Right ventricle myocardium inferior (tissue), 1 donor: ENCODE data around the gene STK32B. TPM values are rescaled to one million over a fixed set of nuclear protein-coding genes. Genes with fewer than 3 reads are reported as not detected.
"Not testable (repeated sequence)": the region's sequence is repeated elsewhere in the genome, so short reads cannot be mapped to it uniquely, and the experiment has no call there.

ENCODE experiments used
- ATAC-seq: fragments of 200-7000 bp; cut with Tn5 transposase; one replicate; pipeline ENCODE4 v1.9.1; 2020; ENCODE audit warnings: mild to moderate bottlenecking, moderate library complexity
- DNase-seq: peaks from one replicate; pipeline ENCODE4 v3.0.0; 2021; ENCODE audit errors: missing footprints
- intact Hi-C: fragments of 100-400 bp; cut with DNase I; formaldehyde crosslinking; loops from one replicate; pipeline ENCODE4 v1.11.0; 2022
- total RNA-seq: library from RNA; stranded (reverse); fragmentation: NEBNext Ultra II Directional; extraction: Animal tissue kit (Norgen Biotek cat#: 25700); gene quantifications from one replicate; pipeline ENCODE4 v1.2.1, GENCODE V29; 2021
- donor health status: DM: no; HTN: yes; CAD: no; lungs with severe emphysema.

STK32B gene
- total RNA-seq, 1 donor from 2014 or later = 0.89 TPM

- intact Hi-C loops, DNase-seq, ATAC-seq: not testable (repeated sequence)
Measured at GRCh38 chr4:5175836-5176235, 124.6 kb downstream of the STK32B start.

- intact Hi-C loops = no loop called here
- DNase-seq (no peak), ATAC-seq (no peak)
Measured at GRCh38 chr4:5184606-5185005, 133.3 kb downstream of the STK32B start.

GRCh38 chr4:5185551-5185950 lies 134.3 kb downstream of the STK32B start:
- ATAC-seq = no peak
- DNase-seq = no peak
- intact Hi-C loops = no loop called here

- intact Hi-C loops = no loop called here
- ATAC-seq (no peak), DNase-seq (no peak)
Measured at GRCh38 chr4:5186271-5187064, 135.2 kb downstream of the STK32B start.

- DNase-seq = no peak
- no peak for ATAC-seq
- intact Hi-C loops = no loop called here
Measured at GRCh38 chr4:5188130-5188529, 136.8 kb downstream of the STK32B start.

GRCh38 chr4:5191831-5192230 lies 140.6 kb downstream of the STK32B start:
- DNase-seq = no peak
- ATAC-seq = no peak

GRCh38 chr4:5192271-5192670 lies 141.0 kb downstream of the STK32B start:
- no peak for ATAC-seq
- no peak for DNase-seq
- intact Hi-C loops = no loop called here

More at GRCh38 chr4:5191831-5192230, 140.6 kb downstream of the STK32B start:
- intact Hi-C loops = no loop called here

- peak; percentile 60 for DNase-seq
- intact Hi-C loops = no loop called here
- no peak for ATAC-seq
Measured at GRCh38 chr4:5192678-5193077, 141.4 kb downstream of the STK32B start.

- DNase-seq (no peak), ATAC-seq (no peak)
- intact Hi-C loops = no loop called here
Measured at GRCh38 chr4:5198656-5199541, 147.6 kb downstream of the STK32B start.

- intact Hi-C loops = no loop called here
- DNase-seq (no peak), ATAC-seq (no peak)
Measured at GRCh38 chr4:5199912-5200311, 148.6 kb downstream of the STK32B start.

GRCh38 chr4:5200513-5200912 lies 149.2 kb downstream of the STK32B start:
- ATAC-seq (no peak), DNase-seq (no peak)
- intact Hi-C loops = no loop called here

- no peak for DNase-seq
- intact Hi-C loops = no loop called here
- ATAC-seq = no peak
Measured at GRCh38 chr4:5203309-5203992, 152.2 kb downstream of the STK32B start.

GRCh38 chr4:5203993-5204310 lies 152.7 kb downstream of the STK32B start:
- intact Hi-C loops = no loop called here
- no peak for ATAC-seq

GRCh38 chr4:5204781-5205180 lies 153.5 kb downstream of the STK32B start:
- DNase-seq (no peak), ATAC-seq (peak; percentile 38)
- intact Hi-C loops = no loop called here

More at GRCh38 chr4:5203993-5204310, 152.7 kb downstream of the STK32B start:
- DNase-seq = no peak

- DNase-seq = no peak
- ATAC-seq = peak; percentile 77
- intact Hi-C loops = no loop called here
Measured at GRCh38 chr4:5206016-5206790, 154.9 kb downstream of the STK32B start.

GRCh38 chr4:5209862-5210261 lies 158.6 kb downstream of the STK32B start:
- DNase-seq (no peak), ATAC-seq (no peak)
- intact Hi-C loops = no loop called here

GRCh38 chr4:5211282-5211839 lies 160.1 kb downstream of the STK32B start:
- intact Hi-C loops = no loop called here
- ATAC-seq = no peak
- no peak for DNase-seq

GRCh38 chr4:5212255-5213013 lies 161.2 kb downstream of the STK32B start:
- intact Hi-C loops = no loop called here
- ATAC-seq (no peak), DNase-seq (no peak)
